Astrocyte (in vitro differentiated cells and primary cell): Measurements from ENCODE around the gene TTC1. TPM values are rescaled to one million over a fixed set of nuclear protein-coding genes. Genes with fewer than 3 reads are reported as not detected.
A peak's percentile ranks its signal among the peaks of the same experiment; 100 is the strongest.

Source experiments
- DNase-seq: peaks from one replicate; pipeline ENCODE4 v3.0.0-alpha.2; 2010; ENCODE audit warnings: low read depth
- FAIRE-seq: peaks from 2 replicates; lab custom pipeline; 2011; peaks lifted over from hg19 to GRCh38; lab: Jason Lieb, UNC
- H2AFZ ChIP-seq: 2 replicates; pipeline ENCODE4 v1.6.0; 2012; ENCODE audit warnings: low read depth, low read length, inconsistent platforms
- H3K27ac ChIP-seq: 2 replicates; pipeline ENCODE4 v1.5.1; 2011; ENCODE audit warnings: low read depth, low read length, inconsistent platforms
- H3K27me3 ChIP-seq: 2 replicates; pipeline ENCODE4 v1.6.0; 2011; ENCODE audit warnings: low read length, inconsistent platforms; ENCODE audit not compliant: insufficient read depth
- H3K36me3 ChIP-seq: 2 replicates; pipeline ENCODE4 v1.5.1; 2011; ENCODE audit warnings: low read length, inconsistent platforms; ENCODE audit not compliant: insufficient read depth
- H3K4me1 ChIP-seq: 2 replicates; pipeline ENCODE4 v1.5.1; 2011; ENCODE audit warnings: low read length, inconsistent platforms; ENCODE audit not compliant: insufficient read depth
- H3K4me2 ChIP-seq: 2 replicates; pipeline ENCODE4 v1.6.0; 2012; ENCODE audit warnings: low read length, inconsistent platforms
- H3K4me3 ChIP-seq: 2 replicates; pipeline ENCODE4 v1.5.1; 2011; ENCODE audit warnings: low read depth, mild to moderate bottlenecking, low read length, inconsistent platforms; ENCODE audit not compliant: insufficient read depth
- H3K79me2 ChIP-seq: 2 replicates; pipeline ENCODE4 v1.6.0; 2012; ENCODE audit warnings: mild to moderate bottlenecking, low read length, inconsistent platforms; ENCODE audit not compliant: insufficient read depth
- H3K9ac ChIP-seq: 2 replicates; pipeline ENCODE4 v1.6.0; 2012; ENCODE audit warnings: mild to moderate bottlenecking, low read length, inconsistent platforms
- H3K9me3 ChIP-seq: 2 replicates; pipeline ENCODE4 v1.5.1; 2012; ENCODE audit warnings: low read depth, mild to moderate bottlenecking, low read length, inconsistent platforms; ENCODE audit not compliant: insufficient read depth
- H4K20me1 ChIP-seq: 2 replicates; pipeline ENCODE4 v1.6.0; 2012; ENCODE audit warnings: low read length, inconsistent platforms; ENCODE audit not compliant: insufficient read depth
- H3K27ac Mint-ChIP-seq: one replicate; pipeline ENCODE4 v1.8.0; 2021; ENCODE audit warnings: mild to moderate bottlenecking, mixed read lengths; ENCODE audit not compliant: unreplicated experiment
- H3K27me3 Mint-ChIP-seq: one replicate; pipeline ENCODE4 v1.8.0; 2021; ENCODE audit warnings: low read depth, mixed read lengths; ENCODE audit not compliant: unreplicated experiment
- H3K36me3 Mint-ChIP-seq: one replicate; pipeline ENCODE4 v1.8.0; 2021; ENCODE audit warnings: low read depth, mixed read lengths; ENCODE audit not compliant: unreplicated experiment
- H3K4me1 Mint-ChIP-seq: one replicate; pipeline ENCODE4 v1.8.0; 2021; ENCODE audit warnings: low read depth, mixed read lengths; ENCODE audit not compliant: unreplicated experiment
- H3K4me3 Mint-ChIP-seq: one replicate; pipeline ENCODE4 v1.8.0; 2021; ENCODE audit warnings: mild to moderate bottlenecking, moderate library complexity, mixed read lengths; ENCODE audit not compliant: unreplicated experiment
- H3K9me3 Mint-ChIP-seq: one replicate; pipeline ENCODE4 v1.8.0; 2021; ENCODE audit warnings: mild to moderate bottlenecking, mixed read lengths; ENCODE audit not compliant: unreplicated experiment
- EZH2 ChIP-seq: IDR thresholded peaks from 2 replicates; pipeline ENCODE4 v1.6.1; 2012; ENCODE audit warnings: mild to moderate bottlenecking, low read length, inconsistent platforms; ENCODE audit not compliant: insufficient read depth
- total RNA-seq: library from RNA; stranded (reverse); gene quantifications from 2 replicates; pipeline ENCODE4 v1.2.1, GENCODE V29; 2021
- TF ChIP-seq, protein P1 (sequence below): IDR thresholded peaks from 2 replicates; pipeline ENCODE4 v1.5.1; 2011; ENCODE audit warnings: low read depth, mild to moderate bottlenecking, inconsistent platforms, low read length, moderate library complexity; ENCODE audit not compliant: insufficient read depth

The TTC1 gene
- total RNA-seq, 1 donor from 2014 or later: 61.2 TPM

DNA sequence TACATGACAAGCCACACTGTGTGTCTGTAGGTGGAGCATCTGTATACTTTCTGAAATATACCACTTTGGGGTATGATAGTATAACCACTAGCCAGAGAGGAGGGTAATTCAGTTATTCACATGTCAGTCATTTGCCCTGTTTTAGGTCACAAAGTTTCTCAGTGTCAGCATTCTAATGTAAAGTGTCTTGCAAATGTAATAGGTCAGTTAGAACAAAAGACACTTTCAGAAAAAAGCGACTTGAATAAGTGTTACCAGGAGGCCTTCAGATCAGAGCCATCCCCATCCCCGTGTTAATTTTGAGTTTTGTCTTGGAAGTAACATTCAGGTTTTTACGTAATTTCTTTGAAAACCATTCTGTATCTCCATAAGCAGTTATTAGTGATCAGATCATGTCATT is 33.7 kb downstream of the TTC1 start:
- no peaks in the 10 kb centered on the region for H3K27me3 Mint-ChIP-seq
- no peaks in the 10 kb centered on the region for H3K9me3 Mint-ChIP-seq
- Histone ChIP-seq H3K9ac (no peak overlapping the region), H3K27ac (no peak overlapping the region), H2AFZ (no peak overlapping the region), H4K20me1 (no peaks in the 10 kb centered on the region), H3K27me3 (no peaks in the 10 kb centered on the region), H3K79me2 (peaks cover 2% of the 10 kb centered on the region), H3K36me3 (peaks cover 16% of the 10 kb centered on the region), H3K4me1 (peaks cover 8% of the 10 kb centered on the region), H3K4me2 (no peak overlapping the region), H3K4me3 (no peak overlapping the region), H3K9me3 (no peaks in the 10 kb centered on the region)
- no peak overlapping the region for H3K27ac Mint-ChIP-seq
- peaks cover 6% of the 10 kb centered on the region for H3K4me1 Mint-ChIP-seq
- DNase-seq: no peak
- no peak overlapping the region for H3K4me3 Mint-ChIP-seq
- TF ChIP-seq, protein P1, sequence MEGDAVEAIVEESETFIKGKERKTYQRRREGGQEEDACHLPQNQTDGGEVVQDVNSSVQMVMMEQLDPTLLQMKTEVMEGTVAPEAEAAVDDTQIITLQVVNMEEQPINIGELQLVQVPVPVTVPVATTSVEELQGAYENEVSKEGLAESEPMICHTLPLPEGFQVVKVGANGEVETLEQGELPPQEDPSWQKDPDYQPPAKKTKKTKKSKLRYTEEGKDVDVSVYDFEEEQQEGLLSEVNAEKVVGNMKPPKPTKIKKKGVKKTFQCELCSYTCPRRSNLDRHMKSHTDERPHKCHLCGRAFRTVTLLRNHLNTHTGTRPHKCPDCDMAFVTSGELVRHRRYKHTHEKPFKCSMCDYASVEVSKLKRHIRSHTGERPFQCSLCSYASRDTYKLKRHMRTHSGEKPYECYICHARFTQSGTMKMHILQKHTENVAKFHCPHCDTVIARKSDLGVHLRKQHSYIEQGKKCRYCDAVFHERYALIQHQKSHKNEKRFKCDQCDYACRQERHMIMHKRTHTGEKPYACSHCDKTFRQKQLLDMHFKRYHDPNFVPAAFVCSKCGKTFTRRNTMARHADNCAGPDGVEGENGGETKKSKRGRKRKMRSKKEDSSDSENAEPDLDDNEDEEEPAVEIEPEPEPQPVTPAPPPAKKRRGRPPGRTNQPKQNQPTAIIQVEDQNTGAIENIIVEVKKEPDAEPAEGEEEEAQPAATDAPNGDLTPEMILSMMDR: no peak
- no peak for TF ChIP-seq EZH2
- FAIRE-seq: no peak
- peaks cover 12% of the 10 kb centered on the region for H3K36me3 Mint-ChIP-seq

DNA sequence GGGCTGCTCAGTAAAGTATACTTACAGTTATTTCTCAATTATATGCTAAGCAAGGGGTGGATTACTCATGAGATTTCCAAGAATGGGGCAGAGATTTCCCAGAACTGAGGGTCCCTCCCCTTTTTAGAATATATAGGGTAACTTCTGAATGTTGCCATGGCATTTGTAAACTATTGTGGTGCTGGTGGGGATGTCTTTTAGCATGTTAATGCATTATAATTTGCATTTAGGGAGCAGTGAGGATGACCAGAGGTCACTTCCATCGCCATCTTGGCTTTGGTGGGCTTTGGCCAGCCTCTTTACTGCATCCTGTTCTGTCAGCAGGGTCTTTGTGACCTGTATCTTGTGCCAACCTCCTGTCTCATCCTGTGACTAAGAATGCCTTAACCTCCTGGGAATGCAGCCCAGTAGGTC is 35.5 kb downstream of the TTC1 start:
- Mint-ChIP-seq H3K4me1 (peaks cover 6% of the 10 kb centered on the region), H3K9me3 (no peaks in the 10 kb centered on the region), H3K36me3 (peaks cover 9% of the 10 kb centered on the region), H3K27ac (no peak overlapping the region), H3K27me3 (no peaks in the 10 kb centered on the region), H3K4me3 (no peak overlapping the region)
- Histone ChIP-seq H3K4me3 (no peak overlapping the region), H3K9me3 (no peaks in the 10 kb centered on the region), H3K36me3 (peaks cover 11% of the 10 kb centered on the region), H3K4me2 (no peak overlapping the region), H3K4me1 (peaks cover 8% of the 10 kb centered on the region), H3K27me3 (no peaks in the 10 kb centered on the region), H3K9ac (no peak overlapping the region), H3K27ac (no peak overlapping the region), H2AFZ (no peak overlapping the region), H4K20me1 (no peaks in the 10 kb centered on the region), H3K79me2 (peaks cover 2% of the 10 kb centered on the region)
- FAIRE-seq (no peak), DNase-seq (no peak)
- no peak for TF ChIP-seq EZH2
- TF ChIP-seq, protein P1: no peak

DNA sequence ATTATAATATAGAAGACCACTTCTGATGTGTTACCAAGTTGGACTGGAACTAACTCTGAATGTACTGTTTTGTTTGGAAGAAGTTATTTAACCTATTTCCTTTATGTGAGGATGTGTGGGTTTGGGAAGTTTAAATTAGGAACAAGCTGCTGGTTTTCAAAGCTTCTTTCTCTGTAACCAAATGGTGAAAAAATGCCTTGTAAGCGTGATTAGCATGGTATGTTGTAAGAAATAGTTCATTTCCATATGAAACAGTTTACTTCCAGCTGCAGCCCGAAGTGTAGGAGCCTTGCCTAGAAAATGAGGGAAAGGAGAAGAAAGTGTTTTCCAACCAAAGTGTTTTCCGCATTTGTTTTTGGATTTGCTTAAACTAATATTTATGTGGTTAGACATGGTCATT is 36.0 kb downstream of the TTC1 start:
- Histone ChIP-seq H3K4me1 (peaks cover 8% of the 10 kb centered on the region), H3K9ac (no peak overlapping the region), H2AFZ (no peak overlapping the region), H3K79me2 (peaks cover 2% of the 10 kb centered on the region), H3K4me2 (no peak overlapping the region), H3K27me3 (no peaks in the 10 kb centered on the region), H3K36me3 (peaks cover 16% of the 10 kb centered on the region), H3K4me3 (no peak overlapping the region), H3K9me3 (no peaks in the 10 kb centered on the region), H3K27ac (peak overlapping the region; percentile 21), H4K20me1 (no peaks in the 10 kb centered on the region)
- FAIRE-seq (no peak), DNase-seq (peak; percentile 23)
- no peaks in the 10 kb centered on the region for H3K27me3 Mint-ChIP-seq
- no peak for TF ChIP-seq EZH2
- TF ChIP-seq, protein P1: no peak
- no peak overlapping the region for H3K4me3 Mint-ChIP-seq
- peaks cover 11% of the 10 kb centered on the region for H3K36me3 Mint-ChIP-seq
- H3K4me1 Mint-ChIP-seq: peaks cover 6% of the 10 kb centered on the region
- no peaks in the 10 kb centered on the region for H3K9me3 Mint-ChIP-seq
- H3K27ac Mint-ChIP-seq: no peak overlapping the region
